ENCODE measurements around the gene ZNF488.

DNA sequence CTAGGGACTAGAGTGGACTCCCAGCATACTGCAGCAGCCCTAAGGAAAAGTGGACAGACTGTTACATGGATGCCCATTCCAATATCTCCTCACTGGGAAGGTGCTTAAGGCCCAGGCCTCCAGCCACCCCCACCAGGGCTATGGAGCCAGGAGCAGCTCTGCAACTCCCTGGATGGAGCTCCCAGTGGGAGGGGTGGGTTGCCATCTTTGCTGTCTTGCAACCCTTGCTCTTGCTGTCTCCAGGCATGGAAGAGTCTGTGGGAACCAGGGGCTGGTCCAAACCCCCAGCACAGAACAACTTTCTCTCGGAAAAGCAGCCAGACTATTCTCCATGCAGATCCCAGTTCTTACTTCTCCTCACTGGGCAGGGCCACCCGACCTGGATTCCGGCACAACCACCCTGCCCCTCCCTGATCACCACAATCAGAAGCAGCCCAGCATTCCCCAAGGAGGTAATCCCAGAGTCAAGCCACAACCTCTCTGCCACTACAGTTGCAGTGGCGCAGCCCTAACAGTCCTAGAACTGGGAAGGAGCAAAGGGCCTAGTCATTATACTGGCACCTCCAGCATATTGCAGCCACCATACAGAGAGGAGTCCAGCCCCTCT is 41.8 kb upstream of the ZNF488 start:
- TF ChIP-seq, protein P1, sequence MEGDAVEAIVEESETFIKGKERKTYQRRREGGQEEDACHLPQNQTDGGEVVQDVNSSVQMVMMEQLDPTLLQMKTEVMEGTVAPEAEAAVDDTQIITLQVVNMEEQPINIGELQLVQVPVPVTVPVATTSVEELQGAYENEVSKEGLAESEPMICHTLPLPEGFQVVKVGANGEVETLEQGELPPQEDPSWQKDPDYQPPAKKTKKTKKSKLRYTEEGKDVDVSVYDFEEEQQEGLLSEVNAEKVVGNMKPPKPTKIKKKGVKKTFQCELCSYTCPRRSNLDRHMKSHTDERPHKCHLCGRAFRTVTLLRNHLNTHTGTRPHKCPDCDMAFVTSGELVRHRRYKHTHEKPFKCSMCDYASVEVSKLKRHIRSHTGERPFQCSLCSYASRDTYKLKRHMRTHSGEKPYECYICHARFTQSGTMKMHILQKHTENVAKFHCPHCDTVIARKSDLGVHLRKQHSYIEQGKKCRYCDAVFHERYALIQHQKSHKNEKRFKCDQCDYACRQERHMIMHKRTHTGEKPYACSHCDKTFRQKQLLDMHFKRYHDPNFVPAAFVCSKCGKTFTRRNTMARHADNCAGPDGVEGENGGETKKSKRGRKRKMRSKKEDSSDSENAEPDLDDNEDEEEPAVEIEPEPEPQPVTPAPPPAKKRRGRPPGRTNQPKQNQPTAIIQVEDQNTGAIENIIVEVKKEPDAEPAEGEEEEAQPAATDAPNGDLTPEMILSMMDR (IDR thresholded peaks at IDR 0.05): no peak
- TF ChIP-seq EP300 (IDR thresholded peaks at IDR 0.05) (no peak), POLR2A (IDR thresholded peaks at IDR 0.05) (no peak)

Data from tibial nerve (tissue), 4 donors.